Natural killer cell (primary cell): ENCODE results near the gene KLHL21. TPM values are rescaled to one million over a fixed set of nuclear protein-coding genes. Genes with fewer than 3 reads are reported as not detected.
A peak's percentile ranks its signal among the peaks of the same experiment; 100 is the strongest.

Experiments used
- ATAC-seq, 3 donors: fragments of 150-1000 bp in 2 of 3; fragments of 200-7000 bp in 1 of 3; cut with Tn5 transposase; 1 replicate in 1 of 3; 2 replicates in 2 of 3; pipeline ENCODE4 v1.10.0; 2021; ENCODE audit warnings: mild to moderate bottlenecking in 2 of 3, moderate library complexity in 2 of 3
- DNase-seq, 2 donors: peaks; one replicate each; pipeline versions ENCODE4 v3.0.0 to v3.0.0-alpha.2; 2013 to 2021; ENCODE audit warnings: mixed read lengths in 1 of 2
- H3K27ac ChIP-seq: one replicate; pipeline ENCODE4 v1.5.1; 2013; ENCODE audit warnings: mild to moderate bottlenecking, low read length
- H3K27me3 ChIP-seq: one replicate; pipeline ENCODE4 v1.6.1; 2013; ENCODE audit warnings: low read length; ENCODE audit not compliant: control insufficient read depth, insufficient read depth
- H3K36me3 ChIP-seq: one replicate; pipeline ENCODE4 v1.6.1; 2013; ENCODE audit warnings: low read length; ENCODE audit not compliant: control insufficient read depth, insufficient read depth
- H3K4me1 ChIP-seq: one replicate; pipeline ENCODE4 v1.6.1; 2013; ENCODE audit warnings: low read length; ENCODE audit not compliant: control insufficient read depth, insufficient read depth
- H3K4me3 ChIP-seq: one replicate; pipeline ENCODE4 v1.5.1; 2013; ENCODE audit warnings: low read length
- H3K9me3 ChIP-seq: one replicate; pipeline ENCODE4 v1.6.1; 2013; ENCODE audit warnings: low read length; ENCODE audit not compliant: control insufficient read depth, insufficient read depth
- H3K27ac Mint-ChIP-seq, 2 donors: one replicate each; pipeline ENCODE4 v1.8.0; 2022; ENCODE audit warnings: mild to moderate bottlenecking in 2 of 2, mixed read lengths in 2 of 2, moderate library complexity in 1 of 2
- H3K27me3 Mint-ChIP-seq, 2 donors: one replicate each; pipeline ENCODE4 v1.8.0; 2022; ENCODE audit warnings: low read depth in 2 of 2, mixed read lengths in 2 of 2
- H3K36me3 Mint-ChIP-seq: one replicate; pipeline ENCODE4 v1.8.0; 2022; ENCODE audit warnings: mixed read lengths
- H3K4me1 Mint-ChIP-seq, 2 donors: one replicate each; pipeline ENCODE4 v1.8.0; 2022; ENCODE audit warnings: mixed read lengths in 2 of 2
- H3K4me3 Mint-ChIP-seq: one replicate; pipeline ENCODE4 v1.8.0; 2022; ENCODE audit warnings: mild to moderate bottlenecking, moderate library complexity, mixed read lengths
- H3K9me3 Mint-ChIP-seq, 2 donors: one replicate each; pipeline ENCODE4 v1.8.0; 2022; ENCODE audit warnings: mixed read lengths in 2 of 2
- CTCF ChIP-seq: fragments of 200-600 bp; IDR thresholded peaks from one replicate; pipeline ENCODE4 v1.8.0; 2022; ENCODE audit warnings: antibody characterized with exemption
- WGBS: methylation state at CpG from one replicate; pipeline ENCODE4 v1.1.7; 2013; ENCODE audit warnings: missing lambda C conversion rate; ENCODE audit not compliant: insufficient coverage; 5-methylcytosine and 5-hydroxymethylcytosine counted together
- intact Hi-C: fragments of 100-400 bp; cut with micrococcal nuclease; formaldehyde crosslinking; loops from one replicate; pipeline ENCODE4 v1.14.2; 2022
- total RNA-seq, 4 donors: library from RNA; stranded (reverse); fragments of 120-200 nt in 1 of 4; gene quantifications; one replicate each; pipeline versions ENCODE4 v1.2.3 to v1.2.4, GENCODE V29; 2013 to 2022

Gene KLHL21
- total RNA-seq, 3 donors from 2014 or later (not counting 1 experiment from before 2014, with no cell fraction given): 23.5 to 37.8 (median 28.9) TPM

- H3K27me3 Mint-ChIP-seq: no peaks in the 10 kb centered on the region
- peaks cover 0 to 19% of the 10 kb centered on the region in 2 donors for H3K4me1 Mint-ChIP-seq
- ATAC-seq (no peak), DNase-seq (no peak)
- H3K27ac Mint-ChIP-seq: peak overlapping the region in 1 of 2 donors; percentile 33
- no peak overlapping the region for H3K4me3 Mint-ChIP-seq
- Histone ChIP-seq H3K36me3 (peaks cover 42% of the 10 kb centered on the region), H3K4me3 (no peak overlapping the region), H3K27ac (no peak overlapping the region), H3K9me3 (no peaks in the 10 kb centered on the region), H3K27me3 (no peaks in the 10 kb centered on the region), H3K4me1 (peaks cover 6% of the 10 kb centered on the region)
- no peaks in the 10 kb centered on the region for H3K36me3 Mint-ChIP-seq
- 87% methylated on average over 5 of the region's 5 CpGs for WGBS
- no peak for TF ChIP-seq CTCF
- H3K9me3 Mint-ChIP-seq: no peaks in the 10 kb centered on the region
- intact Hi-C loops: no loop called here
Measured at GRCh38 chr1:6546326-6546725, 56.3 kb downstream of the KLHL21 start.

- no peak overlapping the region for H3K4me3 Mint-ChIP-seq
- ATAC-seq: no peak
- no peak for TF ChIP-seq CTCF
- peaks cover 0 to 19% of the 10 kb centered on the region in 2 donors for H3K4me1 Mint-ChIP-seq
- no peaks in the 10 kb centered on the region for H3K36me3 Mint-ChIP-seq
- H3K36me3 ChIP-seq: peaks cover 49% of the 10 kb centered on the region
- H3K27me3 ChIP-seq: no peaks in the 10 kb centered on the region
- 66% methylated on average over 9 of the region's 10 CpGs for WGBS
- no peaks in the 10 kb centered on the region for H3K9me3 ChIP-seq
- no peaks in the 10 kb centered on the region for H3K9me3 Mint-ChIP-seq
- intact Hi-C loops: no loop called here
- H3K4me3 ChIP-seq: no peak overlapping the region
- H3K4me1 ChIP-seq: peaks cover 6% of the 10 kb centered on the region
- H3K27me3 Mint-ChIP-seq: no peaks in the 10 kb centered on the region
- peak overlapping the region in 1 of 2 donors; percentile 60 for H3K27ac Mint-ChIP-seq
- no peak overlapping the region for H3K27ac ChIP-seq
- peak in 1 of 2 donors; percentile 43 for DNase-seq
Measured at GRCh38 chr1:6545276-6546112, 57.2 kb downstream of the KLHL21 start.

GRCh38 chr1:6544831-6545230, 57.8 kb downstream of the KLHL21 start:
- Histone ChIP-seq H3K27me3 (no peaks in the 10 kb centered on the region), H3K27ac (no peak overlapping the region), H3K9me3 (no peaks in the 10 kb centered on the region), H3K4me1 (peaks cover 6% of the 10 kb centered on the region), H3K4me3 (no peak overlapping the region), H3K36me3 (peaks cover 47% of the 10 kb centered on the region)
- WGBS: 91% methylated on average over 3 of the region's 3 CpGs
- TF ChIP-seq CTCF: no peak
- H3K4me3 Mint-ChIP-seq: no peak overlapping the region
- H3K27me3 Mint-ChIP-seq: no peaks in the 10 kb centered on the region
- peaks cover 0 to 19% of the 10 kb centered on the region in 2 donors for H3K4me1 Mint-ChIP-seq
- ATAC-seq: no peak
- H3K9me3 Mint-ChIP-seq: no peaks in the 10 kb centered on the region
- H3K27ac Mint-ChIP-seq: peak overlapping the region in 1 of 2 donors; percentile 60
- intact Hi-C loops: no loop called here
- DNase-seq: no peak
- no peaks in the 10 kb centered on the region for H3K36me3 Mint-ChIP-seq

Other genes starting within 250 kb of the KLHL21 start
- 10 to 100 TPM; 11.5 to 16.9 (median 15.4) TPM for gene ACOT7, start 209.1 kb downstream of the KLHL21 start, total RNA-seq
- gene HES2, start 182.9 kb downstream of the KLHL21 start, total RNA-seq: not detected
- 1 to 10 TPM; 1.1 to 2.0 (median 1.7) TPM for gene ESPN, start 178.1 kb downstream of the KLHL21 start, total RNA-seq
- 10 to 100 TPM; 14.5 to 41.5 (median 19.9) TPM for gene TNFRSF25, start 136.7 kb downstream of the KLHL21 start, total RNA-seq
- gene PLEKHG5, start 111.2 kb downstream of the KLHL21 start, total RNA-seq: 1 to 10 TPM in 1 of 3 donors, under 1 TPM in 2; 0.16 to 1.1 (median 0.54) TPM
- gene NOL9, start 48.4 kb downstream of the KLHL21 start, total RNA-seq: 10 to 100 TPM; 40.7 to 53.3 (median 52.0) TPM
- not detected for gene TAS1R1, start 47.6 kb downstream of the KLHL21 start, total RNA-seq
- 10 to 100 TPM; 45.6 to 56.4 (median 54.0) TPM for gene ZBTB48, start 22.9 kb downstream of the KLHL21 start, total RNA-seq
- 10 to 100 TPM in 2 of 3 donors, 1 to 10 TPM in 1; 7.3 to 14.2 (median 10.9) TPM for gene PHF13, start 10.9 kb upstream of the KLHL21 start, total RNA-seq
- gene THAP3, start 22.0 kb upstream of the KLHL21 start, total RNA-seq: 10 to 100 TPM; 11.7 to 23.4 (median 23.1) TPM
- 10 to 100 TPM; 28.7 to 40.1 (median 36.2) TPM for gene DNAJC11, start 98.9 kb upstream of the KLHL21 start, total RNA-seq
- 10 to 100 TPM; 40.6 to 53.3 (median 44.9) TPM for gene CAMTA1, start 182.6 kb upstream of the KLHL21 start, total RNA-seq